Measurements from ENCODE around the gene FAM83C. TPM values are rescaled to one million over a fixed set of nuclear protein-coding genes. Genes with fewer than 3 reads are reported as not detected.
A peak's percentile ranks its signal among the peaks of the same experiment; 100 is the strongest.
"Not testable (repeated sequence)": the region's sequence is repeated elsewhere in the genome, so short reads cannot be mapped to it uniquely, and the experiment has no call there.

Gene FAM83C
- total RNA-seq, 1 donor from 2014 or later, result 39.1 TPM

- ATAC-seq, result peak; percentile 95
These were observed 26.4 kb upstream of the FAM83C start for GRCh38 chr20:35318502-35319157.

GRCh38 chr20:35317416-35318210, 25.4 kb upstream of the FAM83C start:
- ATAC-seq, result peak; percentile 22

GRCh38 chr20:35316086-35316485, 23.9 kb upstream of the FAM83C start:
- ATAC-seq, result no peak

GRCh38 chr20:35315632-35316020, 23.4 kb upstream of the FAM83C start:
- not testable (repeated sequence) for ATAC-seq

- no peak for ATAC-seq
These were observed 22.8 kb upstream of the FAM83C start for GRCh38 chr20:35314816-35315631.

- ATAC-seq, result peak; percentile 46
These were observed 20.1 kb upstream of the FAM83C start for GRCh38 chr20:35312318-35312717.

- no peak for ATAC-seq
These were observed 19.6 kb upstream of the FAM83C start for GRCh38 chr20:35311822-35312221.

- ATAC-seq, result peak; percentile 19
These were observed 19.2 kb upstream of the FAM83C start for GRCh38 chr20:35311409-35311808.

- ATAC-seq, result peak; percentile 67
These were observed 15.7 kb upstream of the FAM83C start for GRCh38 chr20:35307666-35308653.

- peak; percentile 69 for ATAC-seq
These were observed 14.8 kb upstream of the FAM83C start for GRCh38 chr20:35306931-35307517.

GRCh38 chr20:35305682-35306556, 13.7 kb upstream of the FAM83C start:
- ATAC-seq, result peak; percentile 90

GRCh38 chr20:35304956-35305355, 12.7 kb upstream of the FAM83C start:
- ATAC-seq, result no peak

- peak; percentile 29 for ATAC-seq
These were observed 11.7 kb upstream of the FAM83C start for GRCh38 chr20:35303735-35304491.

GRCh38 chr20:35303382-35303734, 11.1 kb upstream of the FAM83C start:
- ATAC-seq, result no peak

GRCh38 chr20:35302421-35303335, 10.5 kb upstream of the FAM83C start:
- no peak for ATAC-seq

GRCh38 chr20:35301426-35301825, 9.2 kb upstream of the FAM83C start:
- ATAC-seq, result no peak

GRCh38 chr20:35300469-35301262, 8.4 kb upstream of the FAM83C start:
- no peak for ATAC-seq

- no peak for ATAC-seq
These were observed 7.6 kb upstream of the FAM83C start for GRCh38 chr20:35299780-35300179.
